NCI-H1092 treated with DMSO at 0.1 percent for 48 hours (cell line): Measurements from ENCODE around the gene LETM1.

Source experiments
- DNase-seq: peaks from one replicate; lab custom pipeline; 2025; lab: John Stamatoyannopoulos, UW

The LETM1 gene

GRCh38 chr4:1872870-1873269 lies 16.9 kb upstream of the LETM1 start:
- peak; percentile 4 for DNase-seq

DNA sequence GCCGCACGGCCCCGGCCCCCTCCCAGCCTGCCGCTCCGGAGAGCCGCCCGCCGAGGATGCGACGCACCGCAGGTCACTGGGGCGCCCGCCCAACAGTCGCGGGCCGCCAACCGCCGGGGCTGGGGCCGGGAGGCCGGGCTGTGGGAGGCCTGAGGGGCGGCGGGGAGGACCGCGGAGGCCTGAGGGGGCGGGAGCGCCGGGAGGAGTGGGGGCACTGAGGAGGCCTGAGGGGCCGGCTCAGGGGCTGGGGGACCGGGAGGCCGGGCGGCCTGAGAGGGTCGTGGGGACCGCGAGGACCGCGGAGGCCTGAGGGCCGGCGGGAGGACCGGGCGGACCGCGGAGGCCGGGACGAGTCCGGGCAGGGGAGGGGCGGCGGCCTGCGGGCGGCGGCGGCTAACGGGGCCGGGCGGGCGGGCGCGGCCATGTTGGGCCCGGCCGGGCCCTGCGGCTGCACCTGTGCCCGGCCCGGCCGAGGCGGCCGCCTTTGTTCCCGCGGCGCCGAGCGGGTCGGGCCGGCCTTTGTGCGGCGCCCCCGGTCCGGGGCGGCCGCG lies 15.6 kb upstream of the LETM1 start:
- peak; percentile 25 for DNase-seq

DNA sequence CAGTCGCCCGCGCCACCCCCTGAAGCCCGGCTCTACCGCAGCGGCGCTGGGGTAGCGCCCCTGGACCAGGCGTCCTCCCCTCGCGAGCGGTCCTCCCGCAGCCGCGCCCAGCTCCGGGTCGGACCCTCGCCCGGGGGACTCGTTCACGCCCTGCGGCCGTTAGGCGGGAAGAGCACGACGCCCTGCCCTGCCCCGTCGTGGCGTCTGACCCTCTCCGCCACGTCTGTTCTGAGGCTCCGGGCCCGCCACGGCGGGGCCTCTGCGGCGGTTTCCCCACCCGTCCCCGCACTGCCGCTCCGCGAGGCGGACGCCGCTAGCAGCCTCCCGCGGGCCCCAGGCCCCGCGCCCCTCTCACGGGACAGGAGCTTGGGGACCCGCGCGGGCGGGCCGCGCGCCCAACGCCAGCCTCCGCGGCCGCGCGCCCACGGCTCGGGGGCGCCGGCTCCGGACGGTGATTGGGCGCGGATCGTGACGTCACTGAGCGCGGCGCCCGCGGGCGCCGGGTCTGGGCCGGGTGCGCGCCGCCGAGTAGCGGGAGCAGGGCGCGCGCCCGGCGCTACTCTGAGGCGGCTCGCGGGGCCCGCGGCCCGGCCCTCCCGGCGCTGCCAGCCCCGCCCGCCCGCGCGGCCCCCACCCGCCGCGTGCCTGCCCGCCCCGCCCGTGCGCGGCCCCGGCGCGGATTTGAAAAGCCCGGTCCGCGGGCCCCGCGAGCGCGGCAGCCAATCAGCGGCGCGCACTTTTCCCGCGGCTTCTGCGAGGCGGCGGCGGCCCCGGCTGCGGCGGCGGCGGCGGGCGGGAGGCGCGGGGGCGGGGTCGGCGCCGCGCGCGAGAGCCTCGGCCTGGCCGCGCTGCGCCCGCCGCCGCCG lies 14.9 kb upstream of the LETM1 start, which contains the start of gene NSD2:
NSD2 (plus strand) TSS at position 816 of the 866 bp plus-strand sequence. CDS start 29,262 bp downstream, outside the sequence.
- DNase-seq, result peak; percentile 84

DNA sequence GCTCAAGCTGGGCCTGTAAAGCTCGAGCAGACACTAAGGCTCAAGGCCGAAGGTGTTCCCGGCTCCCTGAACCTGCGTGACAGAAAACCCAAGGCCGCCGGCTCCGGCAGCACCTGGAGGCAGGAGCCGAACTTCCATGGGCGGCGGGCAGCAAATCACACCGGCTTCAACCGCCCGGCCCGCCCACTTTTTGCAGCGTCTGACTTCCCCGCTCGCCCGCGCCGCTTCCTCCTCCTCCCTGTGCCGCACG lies 14.3 kb upstream of the LETM1 start:
- peak; percentile 84 for DNase-seq

- DNase-seq, result peak; percentile 29
Measured at GRCh38 chr4:1869530-1870327, 13.8 kb upstream of the LETM1 start.

GRCh38 chr4:1868912-1869311 lies 13.0 kb upstream of the LETM1 start:
- DNase-seq, result no peak

GRCh38 chr4:1868293-1868692 lies 12.3 kb upstream of the LETM1 start:
- DNase-seq, result no peak

DNA sequence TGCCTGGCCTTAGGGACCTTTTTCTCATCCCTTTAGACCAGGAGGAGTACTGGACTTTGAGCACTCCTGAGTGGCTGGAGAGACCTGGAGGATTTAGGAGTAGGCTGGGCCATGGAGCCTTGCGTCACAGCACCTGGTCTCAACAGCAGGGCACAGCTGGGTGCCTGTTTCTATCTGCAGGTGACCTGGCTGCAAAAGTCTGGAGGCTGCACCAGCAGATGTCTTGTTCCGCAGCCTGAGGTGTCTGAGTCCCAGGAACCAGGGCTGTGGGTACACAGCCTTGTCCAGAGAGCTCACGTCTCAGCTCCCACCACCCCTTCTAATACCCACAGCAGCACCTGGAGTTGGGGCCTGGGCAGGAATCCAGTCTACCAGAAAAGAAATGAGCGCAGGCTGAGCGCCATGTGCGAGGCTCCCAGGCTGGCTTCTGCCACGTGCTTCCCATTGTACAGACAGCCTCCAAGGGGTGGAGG lies 10.3 kb upstream of the LETM1 start:
- peak; percentile 38 for DNase-seq

GRCh38 chr4:1864076-1865008 lies 8.4 kb upstream of the LETM1 start:
- no peak for DNase-seq

- no peak for DNase-seq
Measured at GRCh38 chr4:1863297-1864033, 7.5 kb upstream of the LETM1 start.

DNA sequence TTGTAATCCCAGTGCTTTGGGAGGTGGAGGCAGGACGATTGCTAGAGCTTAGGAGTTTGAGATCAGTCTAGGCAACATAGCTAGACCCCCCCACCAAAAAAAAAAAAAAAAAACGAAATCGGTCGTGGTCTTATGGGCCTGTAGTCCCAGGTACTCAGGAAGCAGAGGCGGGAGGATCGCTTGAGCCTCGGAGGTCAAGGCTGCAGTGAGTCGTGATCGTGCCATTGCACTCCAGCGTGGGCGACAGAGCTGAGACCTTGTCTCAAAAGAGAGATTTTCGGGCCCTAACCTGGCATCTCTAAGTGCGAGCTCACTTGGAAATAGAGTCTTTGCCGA lies 7.0 kb upstream of the LETM1 start:
- no peak for DNase-seq

- no peak for DNase-seq
Measured at GRCh38 chr4:1862055-1862911, 6.3 kb upstream of the LETM1 start.

- no peak for DNase-seq
Measured at GRCh38 chr4:1859389-1859753, 3.4 kb upstream of the LETM1 start.

DNA sequence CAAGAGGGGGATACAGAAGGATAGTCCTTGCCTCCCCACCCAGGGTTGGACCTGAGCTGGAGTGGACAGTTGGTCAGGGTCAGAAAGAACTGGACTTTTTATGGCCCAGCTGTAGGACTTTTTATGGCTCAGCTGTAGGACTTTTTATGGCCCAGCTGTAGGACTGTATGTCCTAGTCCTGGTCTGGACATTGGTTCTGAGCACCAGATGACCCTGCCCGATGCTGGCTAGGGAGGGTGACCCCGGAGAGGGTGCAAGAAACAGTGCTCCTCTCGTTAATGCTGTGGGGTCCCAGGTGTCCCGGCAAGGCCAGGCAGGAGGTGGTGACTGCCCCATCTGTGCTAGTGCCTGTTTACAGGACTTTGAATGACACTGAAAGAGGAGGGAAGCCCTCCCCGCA lies 2.0 kb upstream of the LETM1 start:
- DNase-seq, result no peak

DNA sequence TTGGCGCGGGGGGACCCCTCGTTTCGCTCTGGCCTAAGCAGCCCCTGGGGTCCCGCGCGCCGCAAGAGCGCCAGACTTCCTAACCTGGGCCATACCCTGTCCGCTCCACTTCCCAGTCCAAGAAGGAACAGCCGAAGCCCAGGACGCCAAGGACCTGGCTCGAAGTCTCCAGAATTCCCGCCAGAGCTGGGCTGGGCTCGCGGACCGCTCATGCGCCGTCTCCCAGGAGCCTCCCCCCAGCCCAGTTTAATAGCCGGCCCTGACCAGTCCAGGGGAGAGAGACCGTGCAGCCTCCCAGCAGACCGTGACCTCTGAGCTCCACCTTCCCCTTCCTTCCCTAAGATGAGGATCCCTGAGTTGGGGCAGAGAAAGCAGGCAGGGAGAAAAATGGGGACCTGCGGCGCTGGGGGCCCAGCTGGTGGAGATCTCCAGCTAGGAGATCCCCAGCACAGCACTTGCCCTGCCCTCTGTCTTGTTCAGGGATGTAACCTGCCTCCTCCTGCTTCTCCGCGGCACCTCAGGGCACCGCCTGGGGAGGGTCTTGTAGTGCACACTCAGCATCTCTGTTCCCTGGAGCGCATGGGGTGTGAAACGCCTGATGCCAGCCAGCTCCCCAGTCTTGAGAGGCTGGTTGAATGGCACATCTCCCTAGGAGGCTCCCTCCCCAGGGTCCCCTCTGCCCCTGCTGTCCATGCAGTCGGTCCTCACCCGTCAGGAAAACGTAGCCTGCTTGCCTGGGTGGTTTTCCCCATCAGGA lies 1.2 kb upstream of the LETM1 start:
- no peak for DNase-seq

DNA sequence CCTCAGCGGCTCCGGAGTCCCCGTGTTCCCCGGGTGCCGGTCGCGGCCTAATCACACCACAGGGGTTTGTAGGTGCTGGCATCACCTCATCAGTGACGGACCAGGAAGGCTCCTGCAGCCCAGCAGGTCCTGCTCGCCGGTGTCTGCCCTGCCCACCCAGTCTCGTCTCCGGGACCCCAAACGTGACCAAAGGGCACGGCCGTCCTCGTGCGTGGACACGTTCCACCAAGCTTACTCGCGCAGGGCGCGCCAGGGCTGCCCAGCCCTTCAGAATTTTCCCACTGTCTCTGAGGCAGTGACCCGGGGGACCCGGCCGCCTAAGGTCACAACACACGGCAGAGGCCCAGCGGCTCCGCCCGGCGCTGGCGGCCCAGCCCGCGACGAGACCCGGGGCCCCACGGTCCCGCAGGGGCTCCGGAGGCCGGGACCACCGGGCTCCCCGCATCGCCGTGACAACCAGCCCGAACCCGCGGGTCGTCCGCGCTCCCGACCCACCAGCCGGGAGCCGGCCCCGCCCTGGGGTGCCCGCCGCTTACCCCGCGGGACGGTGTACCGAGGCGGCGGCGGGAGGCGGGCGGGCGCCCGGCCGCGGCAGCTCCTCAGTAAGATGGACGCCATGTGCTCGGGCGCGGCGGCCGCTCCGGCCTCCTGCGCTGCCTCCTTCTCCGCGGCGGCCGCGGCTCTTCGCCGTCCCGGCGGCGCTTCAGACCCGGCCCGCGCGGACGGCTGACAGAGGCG lies 454 bp downstream of the LETM1 start:
- peak; percentile 65 for DNase-seq

DNA sequence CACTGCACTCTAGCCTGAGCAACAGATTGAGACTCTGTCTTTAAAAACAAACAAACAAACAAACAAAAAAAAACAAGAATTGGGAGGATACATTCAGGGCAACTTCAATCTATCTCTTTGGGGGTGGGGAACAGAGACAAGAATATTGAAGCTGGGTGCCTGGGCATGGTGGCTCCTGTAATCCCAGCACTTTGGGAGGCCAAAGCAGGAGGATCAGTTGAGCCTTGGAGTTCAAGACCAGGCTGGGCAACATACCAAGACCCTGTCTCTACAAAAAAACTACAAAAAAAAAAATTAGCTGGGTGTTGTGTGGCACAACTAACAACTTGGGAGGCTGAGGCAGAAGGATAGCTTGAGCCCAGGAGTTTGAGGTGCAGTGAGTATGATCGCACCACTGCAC lies 1.2 kb downstream of the LETM1 start:
- no peak for DNase-seq

GRCh38 chr4:1852904-1853623 lies 2.9 kb downstream of the LETM1 start:
- no peak for DNase-seq
